Activated naive CD8-positive, alpha-beta T cell (primary cell): ENCODE results near the gene WDR49.

Source experiments
- H3K27ac Mint-ChIP-seq: one replicate; pipeline ENCODE4 v1.8.0; 2021; ENCODE audit warnings: mixed read lengths
- H3K27me3 Mint-ChIP-seq: one replicate; pipeline ENCODE4 v1.8.0; 2021; ENCODE audit warnings: mixed read lengths
- H3K36me3 Mint-ChIP-seq: one replicate; pipeline ENCODE4 v1.8.0; 2021; ENCODE audit warnings: mixed read lengths
- H3K4me1 Mint-ChIP-seq: one replicate; pipeline ENCODE4 v1.8.0; 2021; ENCODE audit warnings: low read depth, mixed read lengths
- H3K4me3 Mint-ChIP-seq: one replicate; pipeline ENCODE4 v1.8.0; 2021; ENCODE audit warnings: mild to moderate bottlenecking, mixed read lengths
- H3K9me3 Mint-ChIP-seq: one replicate; pipeline ENCODE4 v1.8.0; 2021; ENCODE audit warnings: low read depth, mixed read lengths

The WDR49 gene

GRCh38 chr3:167572991-167573390 is 80.8 kb downstream of the WDR49 start:
- no peaks in the 10 kb centered on the region for H3K4me1 Mint-ChIP-seq
- H3K9me3 Mint-ChIP-seq: no peaks in the 10 kb centered on the region
- H3K27me3 Mint-ChIP-seq: peaks cover 2% of the 10 kb centered on the region
- H3K27ac Mint-ChIP-seq: no peak overlapping the region
- H3K4me3 Mint-ChIP-seq: no peak overlapping the region
- H3K36me3 Mint-ChIP-seq: no peaks in the 10 kb centered on the region

- H3K27ac Mint-ChIP-seq: no peak overlapping the region
- no peaks in the 10 kb centered on the region for H3K4me1 Mint-ChIP-seq
- peaks cover 2% of the 10 kb centered on the region for H3K27me3 Mint-ChIP-seq
- H3K9me3 Mint-ChIP-seq: no peaks in the 10 kb centered on the region
- H3K36me3 Mint-ChIP-seq: no peaks in the 10 kb centered on the region
- no peak overlapping the region for H3K4me3 Mint-ChIP-seq
These were observed 85.1 kb downstream of the WDR49 start for GRCh38 chr3:167568634-167569033.

- H3K4me1 Mint-ChIP-seq: no peaks in the 10 kb centered on the region
- H3K9me3 Mint-ChIP-seq: no peaks in the 10 kb centered on the region
- H3K27me3 Mint-ChIP-seq: no peaks in the 10 kb centered on the region
- H3K4me3 Mint-ChIP-seq: no peak overlapping the region
- H3K36me3 Mint-ChIP-seq: no peaks in the 10 kb centered on the region
- no peak overlapping the region for H3K27ac Mint-ChIP-seq
These were observed 88.3 kb downstream of the WDR49 start for GRCh38 chr3:167565489-167565888.

DNA sequence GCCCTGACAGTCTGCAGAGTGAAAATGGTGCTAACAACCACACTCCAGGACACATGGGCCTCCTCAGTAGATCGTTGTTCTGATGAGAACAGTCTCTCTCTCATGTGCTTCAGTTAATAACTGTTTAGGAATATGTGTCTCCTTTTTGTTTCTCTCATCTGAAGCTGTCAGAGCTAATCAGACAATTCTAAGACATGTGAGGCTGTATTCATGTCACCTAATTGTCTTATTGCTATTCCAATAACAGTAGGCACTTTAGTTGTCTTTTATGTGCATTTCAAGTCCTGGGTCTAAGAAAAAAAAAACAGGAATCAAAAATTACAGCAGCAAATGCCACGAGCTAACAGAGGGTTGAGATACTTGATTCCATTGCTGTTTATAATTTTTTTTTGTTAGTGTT is 89.1 kb downstream of the WDR49 start:
- no peaks in the 10 kb centered on the region for H3K9me3 Mint-ChIP-seq

DNA sequence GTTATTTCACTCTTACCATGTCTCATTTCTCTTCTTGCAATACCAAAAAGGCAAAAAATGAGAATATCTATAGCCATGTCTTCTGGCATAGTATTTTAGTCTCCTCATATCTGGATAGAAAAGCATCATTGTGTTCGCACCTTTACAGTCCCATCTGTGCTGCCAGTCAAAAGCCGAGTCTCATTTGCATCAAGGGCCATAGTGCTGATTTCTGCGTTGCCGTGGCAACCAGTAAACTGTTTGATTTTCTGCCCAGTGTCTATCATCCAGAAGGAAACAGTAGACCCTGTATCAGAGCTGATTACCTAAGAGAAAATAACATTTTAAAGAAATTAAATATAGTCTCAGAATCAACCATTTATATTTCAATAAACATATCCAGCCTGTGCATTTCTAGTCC is 93.8 kb downstream of the WDR49 start:
- Mint-ChIP-seq H3K27ac (no peak overlapping the region), H3K4me1 (no peaks in the 10 kb centered on the region), H3K36me3 (no peaks in the 10 kb centered on the region), H3K9me3 (no peaks in the 10 kb centered on the region), H3K27me3 (no peaks in the 10 kb centered on the region), H3K4me3 (no peak overlapping the region)

More for the DNA sequence above, 89.1 kb downstream of the WDR49 start:
- Mint-ChIP-seq H3K27ac (no peak overlapping the region), H3K36me3 (no peaks in the 10 kb centered on the region), H3K27me3 (no peaks in the 10 kb centered on the region), H3K4me3 (no peak overlapping the region), H3K4me1 (no peaks in the 10 kb centered on the region)

DNA sequence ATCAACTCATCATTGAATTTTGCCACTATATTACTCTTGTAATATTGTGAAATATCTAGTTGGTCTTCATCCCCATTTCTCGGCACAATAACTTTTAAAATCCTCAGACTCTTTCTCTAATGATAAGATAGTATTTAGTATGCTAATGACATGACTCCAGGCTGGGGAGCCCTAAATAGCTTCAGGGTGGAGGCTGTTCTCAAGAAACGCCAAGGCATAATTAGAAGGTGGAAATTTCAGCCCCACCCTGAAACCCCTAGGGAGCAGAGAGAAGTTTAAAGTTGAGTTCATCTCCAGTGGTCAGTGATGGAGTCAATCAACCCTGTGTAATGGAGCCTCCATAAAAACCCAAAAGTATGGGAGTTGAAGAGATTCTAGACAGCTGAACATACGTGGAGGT is 98.8 kb downstream of the WDR49 start:
- H3K9me3 Mint-ChIP-seq: no peaks in the 10 kb centered on the region
- H3K36me3 Mint-ChIP-seq: no peaks in the 10 kb centered on the region
- no peaks in the 10 kb centered on the region for H3K4me1 Mint-ChIP-seq
- no peak overlapping the region for H3K27ac Mint-ChIP-seq
- H3K27me3 Mint-ChIP-seq: no peaks in the 10 kb centered on the region
- H3K4me3 Mint-ChIP-seq: no peak overlapping the region

GRCh38 chr3:167538081-167538480 is 115.7 kb downstream of the WDR49 start:
- peaks cover 4% of the 10 kb centered on the region for H3K9me3 Mint-ChIP-seq
- no peaks in the 10 kb centered on the region for H3K4me1 Mint-ChIP-seq
- no peaks in the 10 kb centered on the region for H3K36me3 Mint-ChIP-seq
- no peak overlapping the region for H3K4me3 Mint-ChIP-seq
- peaks cover 3% of the 10 kb centered on the region for H3K27me3 Mint-ChIP-seq
- no peak overlapping the region for H3K27ac Mint-ChIP-seq

- Mint-ChIP-seq H3K9me3 (peaks cover 6% of the 10 kb centered on the region), H3K4me1 (no peaks in the 10 kb centered on the region), H3K27ac (no peak overlapping the region)
These were observed 132.8 kb downstream of the WDR49 start for GRCh38 chr3:167521006-167521355.

GRCh38 chr3:167520266-167521005 is 133.3 kb downstream of the WDR49 start:
- no peak overlapping the region for H3K27ac Mint-ChIP-seq
- H3K4me1 Mint-ChIP-seq: no peaks in the 10 kb centered on the region
- no peak overlapping the region for H3K4me3 Mint-ChIP-seq
- no peaks in the 10 kb centered on the region for H3K36me3 Mint-ChIP-seq
- H3K27me3 Mint-ChIP-seq: no peaks in the 10 kb centered on the region
- peaks cover 6% of the 10 kb centered on the region for H3K9me3 Mint-ChIP-seq

More at GRCh38 chr3:167521006-167521355, 132.8 kb downstream of the WDR49 start:
- Mint-ChIP-seq H3K36me3 (no peaks in the 10 kb centered on the region), H3K27me3 (no peaks in the 10 kb centered on the region), H3K4me3 (no peak overlapping the region)

DNA sequence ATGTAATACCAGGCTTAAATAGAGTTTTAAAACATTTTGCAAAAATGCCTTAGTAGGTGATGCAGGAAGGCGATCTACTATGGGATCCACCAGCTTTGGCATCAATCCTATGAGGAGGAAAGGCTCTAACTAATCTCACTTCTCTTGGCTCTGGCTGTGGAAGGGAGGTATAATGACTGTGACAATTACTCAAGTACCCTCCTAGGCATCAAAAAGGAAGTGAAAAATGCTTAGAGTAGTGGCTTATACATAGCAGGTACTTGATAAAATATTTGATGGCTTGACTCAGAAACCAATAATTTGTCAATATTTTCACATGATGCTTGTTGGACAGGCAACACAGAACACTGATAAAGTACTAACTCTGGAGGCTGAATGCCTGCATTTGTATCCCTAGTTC is 145.8 kb downstream of the WDR49 start:
- Mint-ChIP-seq H3K36me3 (no peaks in the 10 kb centered on the region), H3K27ac (no peak overlapping the region), H3K27me3 (no peaks in the 10 kb centered on the region), H3K4me1 (no peaks in the 10 kb centered on the region), H3K9me3 (peaks cover 4% of the 10 kb centered on the region), H3K4me3 (no peak overlapping the region)

- Mint-ChIP-seq H3K27me3 (no peaks in the 10 kb centered on the region), H3K27ac (no peak overlapping the region), H3K4me1 (no peaks in the 10 kb centered on the region), H3K9me3 (no peaks in the 10 kb centered on the region), H3K36me3 (no peaks in the 10 kb centered on the region), H3K4me3 (no peak overlapping the region)
These were observed 151.3 kb downstream of the WDR49 start for GRCh38 chr3:167502401-167502800.

GRCh38 chr3:167501941-167502340 is 151.8 kb downstream of the WDR49 start:
- H3K27me3 Mint-ChIP-seq: no peaks in the 10 kb centered on the region
- no peaks in the 10 kb centered on the region for H3K9me3 Mint-ChIP-seq
- H3K4me3 Mint-ChIP-seq: no peak overlapping the region
- no peaks in the 10 kb centered on the region for H3K36me3 Mint-ChIP-seq
- H3K4me1 Mint-ChIP-seq: no peaks in the 10 kb centered on the region
- no peak overlapping the region for H3K27ac Mint-ChIP-seq

DNA sequence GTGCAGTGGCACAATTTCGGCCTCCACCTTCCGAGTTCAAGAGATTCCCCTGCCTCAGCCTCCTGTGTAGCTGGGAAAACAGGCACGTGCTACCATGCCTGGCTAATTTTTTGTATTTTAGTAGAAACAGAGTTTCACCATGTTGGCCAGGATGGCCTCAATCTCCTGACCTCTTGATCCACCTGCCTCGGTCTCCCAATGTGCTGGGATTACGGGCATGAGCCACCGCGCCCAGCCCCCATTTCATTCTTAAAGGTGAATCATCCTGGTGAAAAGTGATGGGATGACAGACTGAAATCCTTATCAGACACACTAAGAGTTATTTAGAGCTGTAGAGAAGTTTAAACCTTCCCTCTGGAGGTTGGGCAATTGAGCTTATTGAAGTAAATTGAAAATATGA is 155.8 kb downstream of the WDR49 start:
- no peaks in the 10 kb centered on the region for H3K9me3 Mint-ChIP-seq
- no peaks in the 10 kb centered on the region for H3K36me3 Mint-ChIP-seq
- H3K4me1 Mint-ChIP-seq: no peaks in the 10 kb centered on the region
- no peak overlapping the region for H3K4me3 Mint-ChIP-seq
- H3K27me3 Mint-ChIP-seq: no peaks in the 10 kb centered on the region
- H3K27ac Mint-ChIP-seq: no peak overlapping the region

DNA sequence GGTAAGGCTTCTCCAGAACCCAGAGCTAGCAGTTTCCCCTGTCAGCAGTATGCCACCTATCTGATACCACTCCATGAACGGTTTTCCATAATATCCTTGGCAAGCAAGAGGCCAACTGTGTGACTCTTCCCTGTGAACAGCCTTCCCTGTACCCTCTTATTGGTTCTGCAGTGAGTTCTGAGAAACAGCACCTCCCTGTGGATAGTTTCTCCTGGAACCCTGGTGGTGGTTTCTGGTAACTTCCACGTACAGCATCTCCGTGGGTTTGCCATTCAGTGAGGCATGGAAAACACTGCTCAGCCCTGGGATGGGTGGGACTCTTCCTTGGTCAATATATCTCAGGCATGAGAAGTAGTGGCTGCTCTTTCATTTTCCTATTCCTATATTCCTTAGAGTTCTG is 160.5 kb downstream of the WDR49 start:
- Mint-ChIP-seq H3K27me3 (no peaks in the 10 kb centered on the region), H3K9me3 (no peaks in the 10 kb centered on the region), H3K36me3 (no peaks in the 10 kb centered on the region), H3K4me1 (no peaks in the 10 kb centered on the region), H3K4me3 (no peak overlapping the region), H3K27ac (no peak overlapping the region)

DNA sequence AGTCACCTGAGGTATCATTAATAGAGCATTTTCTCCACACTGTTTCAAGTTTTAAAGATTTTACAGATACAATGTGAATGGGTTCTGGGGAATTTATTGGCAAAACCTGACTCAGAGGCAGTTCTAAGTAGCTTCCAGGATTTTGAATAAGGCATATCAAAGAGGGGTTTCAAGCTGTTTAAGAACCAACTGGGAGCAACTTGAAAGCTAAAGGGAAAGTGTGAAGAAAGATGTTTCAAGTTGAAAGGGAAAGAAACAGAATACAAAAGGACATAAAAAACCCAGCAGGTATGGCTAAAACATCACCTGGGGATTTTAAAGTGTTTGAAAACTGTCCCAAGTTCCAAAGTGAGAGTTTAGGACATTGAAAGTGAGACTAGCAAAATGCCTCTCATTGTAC is 162.1 kb downstream of the WDR49 start:
- no peak overlapping the region for H3K27ac Mint-ChIP-seq
- no peaks in the 10 kb centered on the region for H3K4me1 Mint-ChIP-seq
- H3K9me3 Mint-ChIP-seq: no peaks in the 10 kb centered on the region
- no peak overlapping the region for H3K4me3 Mint-ChIP-seq
- no peaks in the 10 kb centered on the region for H3K27me3 Mint-ChIP-seq
- H3K36me3 Mint-ChIP-seq: no peaks in the 10 kb centered on the region

DNA sequence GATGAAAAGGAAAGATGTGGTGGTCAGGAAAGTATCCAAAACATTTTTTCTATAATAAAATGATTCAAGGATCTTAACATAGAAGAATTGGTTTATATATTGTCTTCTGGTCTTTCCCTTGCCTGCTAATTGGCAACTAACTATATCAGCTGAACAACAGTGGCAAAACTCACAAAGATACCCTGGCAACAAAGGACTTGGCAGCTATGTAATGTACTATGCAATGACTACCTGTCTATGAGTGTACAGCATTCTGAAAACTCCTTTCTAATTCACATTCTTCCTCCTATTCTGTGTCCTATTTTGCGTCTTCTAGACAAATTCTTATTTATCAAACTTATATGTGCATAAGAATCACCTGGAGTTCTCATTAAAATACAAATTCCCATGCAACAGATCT is 164.2 kb downstream of the WDR49 start:
- no peaks in the 10 kb centered on the region for H3K36me3 Mint-ChIP-seq
- H3K4me1 Mint-ChIP-seq: no peaks in the 10 kb centered on the region
- H3K9me3 Mint-ChIP-seq: peaks cover 7% of the 10 kb centered on the region
- no peak overlapping the region for H3K27ac Mint-ChIP-seq
- H3K27me3 Mint-ChIP-seq: no peaks in the 10 kb centered on the region
- no peak overlapping the region for H3K4me3 Mint-ChIP-seq
